SK-N-SH treated with all-trans-retinoic acid at 6 μM for 48 hours (cell line): ENCODE results near the gene HAUS8.

Source experiments
- ARNTL ChIP-seq: fragments of 450-650 bp; formaldehyde crosslinking; IDR thresholded peaks from 2 replicates; pipeline ENCODE4 v1.5.0; 2020; ENCODE audit warnings: low read depth, mild to moderate bottlenecking, moderate library complexity, borderline replicate concordance
- BACH2 ChIP-seq: fragments of 250-450 bp; sonication (Bioruptor Pico); IDR thresholded peaks from 2 replicates; pipeline ENCODE4 v1.9.0; 2021; ENCODE audit warnings: mild to moderate bottlenecking, borderline replicate concordance
- ESRRG ChIP-seq: fragments of 250-450 bp; sonication (Bioruptor Pico); IDR thresholded peaks from 2 replicates; pipeline ENCODE4 v1.6.1; 2021; ENCODE audit warnings: mild to moderate bottlenecking
- GLIS3 ChIP-seq: fragments of 250-450 bp; sonication (Bioruptor Pico); IDR thresholded peaks from 2 replicates; pipeline ENCODE4 v1.5.0; 2020; ENCODE audit warnings: mild to moderate bottlenecking, moderate library complexity
- OSR1 ChIP-seq: fragments of 250-450 bp; sonication (Bioruptor Pico); IDR thresholded peaks from 2 replicates; pipeline ENCODE4 v1.8.0; 2022; ENCODE audit warnings: moderate library complexity, mild to moderate bottlenecking, inconsistent platforms
- PATZ1 ChIP-seq: fragments of 250-450 bp; sonication (Bioruptor Pico); IDR thresholded peaks from 2 replicates; pipeline ENCODE4 v1.8.0; 2020; ENCODE audit warnings: mild to moderate bottlenecking, moderate library complexity, borderline replicate concordance
- RARB ChIP-seq: fragments of 250-450 bp; sonication (Bioruptor Pico); IDR thresholded peaks from 2 replicates; pipeline ENCODE4 v1.8.0; 2021; ENCODE audit warnings: mild to moderate bottlenecking, moderate library complexity
- SNAI2 ChIP-seq: fragments of 250-450 bp; sonication (Bioruptor Pico); IDR thresholded peaks from 2 replicates; pipeline ENCODE4 v1.5.0; 2020; ENCODE audit warnings: mild to moderate bottlenecking, moderate library complexity
- TOX ChIP-seq: fragments of 250-450 bp; sonication (Bioruptor Pico); IDR thresholded peaks from 2 replicates; pipeline ENCODE4 v1.8.0; 2021; ENCODE audit warnings: mild to moderate bottlenecking, moderate library complexity, borderline replicate concordance
- ZNF565 ChIP-seq: fragments of 450-650 bp; formaldehyde crosslinking; conservative IDR thresholded peaks from 2 replicates; pipeline ENCODE4 v1.5.0; 2020; ENCODE audit warnings: low read depth, mild to moderate bottlenecking, moderate library complexity
- ZNF70 ChIP-seq: fragments of 450-650 bp; formaldehyde crosslinking; IDR thresholded peaks from 2 replicates; pipeline ENCODE4 v1.5.0; 2020; ENCODE audit warnings: mild to moderate bottlenecking, moderate library complexity
- ZNF8 ChIP-seq: fragments of 450-650 bp; formaldehyde crosslinking; IDR thresholded peaks from 2 replicates; pipeline ENCODE4 v1.5.0; 2020; ENCODE audit warnings: mild to moderate bottlenecking, moderate library complexity

DNA sequence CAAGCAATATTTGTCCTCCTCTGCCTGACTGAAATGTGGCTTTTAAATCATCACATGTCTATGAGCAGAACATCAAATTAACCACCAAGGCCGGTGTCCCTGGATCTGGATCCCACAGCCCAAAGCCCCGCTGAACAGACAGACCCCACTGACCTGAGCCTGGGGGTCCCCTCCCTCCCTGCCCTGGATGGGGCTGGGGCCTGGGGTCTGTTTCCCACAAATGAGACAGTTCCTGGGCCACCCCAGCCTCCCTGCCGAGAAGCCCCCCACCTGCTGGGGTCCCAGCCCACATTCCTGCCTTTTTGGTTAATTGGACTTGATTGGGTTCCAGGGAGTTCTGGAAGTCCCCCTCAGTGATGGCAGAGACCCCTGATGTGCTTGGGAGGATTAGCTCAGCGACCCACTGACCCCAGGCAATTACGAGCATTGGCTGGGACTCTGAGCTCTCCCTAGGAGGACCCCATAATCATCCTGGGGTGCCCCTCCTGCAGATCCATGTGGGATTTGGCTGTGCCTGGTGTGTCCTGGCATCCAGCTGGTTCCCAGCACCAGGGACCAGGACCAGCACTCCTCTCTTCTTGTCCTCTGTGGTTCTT, 29.2 kb downstream of the HAUS8 start:
- TF ChIP-seq PATZ1 (CRISPR knock-in tag) (no peak), RARB (CRISPR knock-in tag) (no peak), ZNF8 (CRISPR knock-in tag) (no peak), TOX (CRISPR knock-in tag) (no peak), ZNF70 (CRISPR knock-in tag) (no peak), OSR1 (CRISPR knock-in tag) (no peak), ZNF565 (no peak), GLIS3 (CRISPR knock-in tag) (no peak), ARNTL (CRISPR knock-in tag) (no peak), BACH2 (CRISPR knock-in tag) (no peak), ESRRG (CRISPR knock-in tag) (no peak), SNAI2 (CRISPR knock-in tag) (no peak)
